Measurements from ENCODE around the gene ATP2A1.
A peak's percentile ranks its signal among the peaks of the same experiment; 100 is the strongest.

Gene ATP2A1

DNA sequence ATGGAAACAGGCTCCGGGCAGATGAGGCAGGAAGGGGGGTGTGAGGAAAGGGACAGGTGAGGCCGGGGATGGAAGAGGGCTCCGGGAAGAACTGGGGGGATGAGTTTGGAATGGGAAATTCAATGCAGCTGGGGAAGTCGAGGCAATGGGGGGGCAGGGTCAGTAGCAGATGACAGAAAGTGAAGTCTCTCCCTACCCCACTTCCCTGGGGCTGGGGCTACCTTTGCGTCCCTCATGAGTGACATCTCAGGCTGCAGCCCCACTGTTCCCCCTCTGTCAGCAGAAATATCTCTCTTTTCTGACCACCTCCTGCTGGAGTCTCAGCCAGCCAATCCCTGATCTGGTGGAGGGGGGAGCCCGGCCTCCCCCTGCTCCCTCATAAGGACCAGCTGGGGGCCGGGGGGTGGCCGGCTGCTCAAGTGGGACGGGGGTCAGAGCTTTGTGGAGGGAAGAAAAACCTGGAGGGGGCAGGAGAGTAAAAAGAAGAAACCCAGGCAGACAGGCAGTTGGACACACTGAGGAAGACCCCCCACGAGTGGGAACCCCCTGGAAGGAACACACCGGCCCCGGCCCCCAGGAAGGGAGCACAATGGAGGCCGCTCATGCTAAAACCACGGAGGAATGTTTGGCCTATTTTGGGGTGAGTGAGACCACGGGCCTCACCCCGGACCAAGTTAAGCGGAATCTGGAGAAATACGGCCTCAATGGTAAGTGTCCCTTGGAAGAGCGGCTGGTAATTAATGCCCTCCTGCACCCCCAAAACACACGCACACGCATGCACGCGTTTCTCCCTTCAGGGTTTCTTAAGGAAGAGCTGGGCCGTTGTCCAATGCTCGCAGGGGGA lies at the start of gene ATP2A1:
Gene ATP2A1 (plus strand): TSS at position 406 of the 844 bp plus-strand sequence. CDS start 184 bp downstream, at position 590.
- no peak for DNase-seq (ENCODE audit: low read depth)

DNA sequence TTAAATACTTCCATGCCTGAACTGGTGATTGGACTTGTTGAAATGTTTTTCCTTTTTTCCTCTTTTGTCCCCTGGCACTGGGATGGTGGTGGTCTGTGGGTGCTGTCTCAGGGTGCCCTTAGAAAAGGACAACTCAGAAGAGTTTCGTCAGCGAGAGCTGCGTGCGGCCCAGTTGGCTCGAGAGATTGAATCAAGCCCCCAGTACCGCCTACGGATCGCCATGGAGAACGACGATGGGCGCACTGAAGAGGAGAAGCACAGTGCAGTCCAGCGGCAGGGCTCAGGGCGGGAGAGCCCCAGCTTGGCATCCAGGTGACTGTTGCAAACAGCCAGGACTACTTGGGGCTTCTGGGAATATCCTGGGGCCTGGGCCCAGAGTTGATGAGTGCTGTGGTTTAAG lies 48.5 kb upstream of the ATP2A1 start:
- no peak for DNase-seq (ENCODE audit: low read depth)

DNA sequence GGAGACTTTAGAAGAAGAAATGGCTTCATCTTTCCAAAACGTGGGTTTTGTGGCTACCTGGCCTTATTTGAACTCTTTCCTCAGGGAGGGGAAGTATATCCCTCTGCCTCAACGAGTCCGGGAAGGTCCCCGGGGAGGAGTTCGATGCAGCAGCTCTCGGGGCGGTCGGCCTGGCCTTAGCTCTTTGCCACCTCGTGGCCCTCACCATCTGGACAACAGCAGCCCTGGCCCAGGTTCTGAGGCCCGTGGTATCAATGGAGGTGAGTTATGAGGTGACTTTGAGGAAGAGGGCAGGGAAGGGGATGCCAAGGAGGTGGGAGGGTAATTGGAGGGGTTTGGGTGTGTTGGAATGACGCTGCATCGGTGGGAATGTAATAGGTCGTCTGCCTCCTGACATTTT lies 47.8 kb upstream of the ATP2A1 start:
- DNase-seq (ENCODE audit: low read depth): no peak

DNA sequence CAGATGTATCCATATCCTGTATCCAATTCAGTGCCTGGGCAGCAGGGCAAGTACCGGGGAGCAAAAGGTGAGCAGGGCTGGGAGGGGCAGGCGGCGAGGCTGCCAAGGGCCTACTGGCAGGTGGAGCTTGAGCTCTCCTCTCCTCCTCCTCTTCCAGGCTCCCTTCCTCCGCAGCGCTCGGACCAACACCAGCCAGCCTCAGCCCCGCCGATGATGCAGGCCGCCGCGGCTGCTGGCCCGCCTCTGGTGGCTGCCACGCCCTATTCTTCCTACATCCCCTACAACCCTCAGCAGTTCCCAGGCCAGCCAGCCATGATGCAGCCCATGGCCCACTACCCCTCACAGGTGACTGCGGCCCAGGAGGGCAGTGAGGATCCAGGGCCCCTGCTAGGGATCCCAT lies 43.9 kb upstream of the ATP2A1 start:
- no peak for DNase-seq (ENCODE audit: low read depth)

DNA sequence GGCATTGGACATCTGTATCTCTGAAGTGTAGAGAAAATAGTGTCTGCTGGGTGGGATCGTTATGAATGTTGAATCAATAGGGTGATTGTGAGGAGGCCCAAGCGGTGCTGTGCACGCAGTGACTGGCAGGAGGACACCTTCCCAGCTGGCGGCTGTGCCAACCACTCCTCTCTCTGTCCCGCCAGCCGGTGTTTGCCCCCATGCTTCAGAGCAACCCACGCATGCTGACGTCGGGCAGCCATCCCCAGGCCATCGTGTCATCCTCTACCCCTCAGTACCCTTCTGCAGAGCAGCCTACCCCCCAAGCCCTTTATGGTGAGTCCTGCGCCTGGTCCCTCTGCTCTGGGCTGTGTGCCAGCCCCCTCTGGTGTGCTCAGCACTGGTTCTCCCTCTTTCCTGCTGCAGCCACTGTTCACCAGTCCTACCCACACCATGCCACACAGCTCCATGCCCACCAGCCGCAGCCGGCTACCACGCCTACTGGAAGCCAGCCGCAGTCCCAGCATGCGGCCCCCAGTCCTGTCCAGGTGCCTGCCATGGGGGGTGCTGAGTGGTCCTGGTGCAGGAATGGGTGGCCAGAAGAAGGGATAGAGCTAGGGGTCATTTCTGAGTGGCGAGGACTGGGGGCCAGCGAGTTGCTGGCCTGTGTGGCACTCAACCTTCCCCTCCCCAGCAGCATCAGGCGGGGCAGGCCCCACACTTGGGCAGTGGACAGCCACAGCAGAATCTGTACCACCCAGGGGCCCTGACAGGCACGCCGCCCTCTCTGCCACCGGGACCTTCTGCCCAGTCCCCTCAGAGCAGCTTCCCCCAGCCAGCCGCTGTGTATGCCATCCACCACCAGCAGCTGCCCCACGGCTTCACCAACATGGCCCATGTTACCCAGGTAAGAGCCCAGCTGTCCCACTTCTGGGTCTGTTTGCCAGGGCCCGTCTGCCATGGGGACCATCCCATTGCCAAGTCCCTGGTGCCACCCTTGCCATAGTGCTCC lies 43.1 kb upstream of the ATP2A1 start:
- DNase-seq (ENCODE audit: low read depth): no peak

DNA sequence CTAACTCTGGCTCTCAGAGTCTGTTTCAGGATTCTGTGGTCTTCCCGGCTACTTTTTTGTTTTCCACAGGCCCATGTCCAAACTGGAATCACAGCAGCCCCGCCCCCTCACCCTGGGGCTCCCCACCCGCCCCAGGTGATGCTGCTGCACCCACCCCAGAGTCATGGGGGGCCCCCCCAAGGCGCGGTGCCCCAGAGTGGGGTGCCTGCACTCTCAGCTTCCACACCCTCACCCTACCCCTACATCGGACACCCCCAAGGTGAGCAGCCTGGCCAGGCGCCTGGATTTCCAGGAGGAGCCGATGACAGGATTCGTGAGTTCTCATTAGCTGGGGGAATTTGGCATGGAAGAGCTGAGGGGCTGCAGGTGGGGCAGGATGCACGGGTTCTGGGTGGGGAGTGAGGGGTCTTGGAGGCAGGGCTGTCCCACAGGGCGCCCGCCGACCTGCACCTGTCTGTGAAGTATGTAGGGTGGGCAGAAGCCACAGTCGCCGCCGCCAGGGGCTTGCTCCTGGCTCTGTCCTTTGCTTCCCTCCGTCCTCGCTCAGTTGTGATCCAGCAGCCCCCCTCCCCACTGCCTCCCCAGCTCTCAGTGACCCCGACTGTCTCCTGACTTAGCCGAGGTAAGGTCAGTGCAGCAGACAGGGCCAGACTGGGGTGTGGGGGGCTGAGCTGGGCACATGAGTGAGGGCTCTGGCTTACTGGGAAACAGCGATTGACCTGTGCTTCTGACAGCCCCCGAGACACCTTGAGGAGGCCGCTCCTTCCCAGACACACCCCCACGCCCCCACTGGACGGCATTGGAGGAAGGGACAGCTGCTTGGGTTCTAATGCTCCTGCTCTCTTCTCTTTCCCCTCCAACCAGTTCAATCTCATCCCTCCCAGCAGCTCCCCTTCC lies 42.2 kb upstream of the ATP2A1 start:
- no peak for DNase-seq (ENCODE audit: low read depth)

DNA sequence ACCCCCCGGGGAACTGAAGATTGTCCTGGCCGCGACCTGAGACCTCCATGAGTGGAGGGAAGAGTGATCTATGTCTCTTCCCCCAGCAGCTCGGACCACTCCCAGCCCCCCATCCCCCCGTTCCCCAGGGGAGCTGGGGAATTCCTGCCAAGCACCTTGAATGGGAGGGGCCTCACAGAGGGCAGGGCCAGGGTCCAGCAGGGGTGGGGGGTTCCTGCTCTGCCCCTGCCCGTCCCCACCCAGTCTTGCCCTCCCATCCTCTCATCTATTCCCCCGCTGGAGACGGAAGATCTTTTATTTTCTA lies 41.6 kb upstream of the ATP2A1 start:
- no peak for DNase-seq (ENCODE audit: low read depth)

DNA sequence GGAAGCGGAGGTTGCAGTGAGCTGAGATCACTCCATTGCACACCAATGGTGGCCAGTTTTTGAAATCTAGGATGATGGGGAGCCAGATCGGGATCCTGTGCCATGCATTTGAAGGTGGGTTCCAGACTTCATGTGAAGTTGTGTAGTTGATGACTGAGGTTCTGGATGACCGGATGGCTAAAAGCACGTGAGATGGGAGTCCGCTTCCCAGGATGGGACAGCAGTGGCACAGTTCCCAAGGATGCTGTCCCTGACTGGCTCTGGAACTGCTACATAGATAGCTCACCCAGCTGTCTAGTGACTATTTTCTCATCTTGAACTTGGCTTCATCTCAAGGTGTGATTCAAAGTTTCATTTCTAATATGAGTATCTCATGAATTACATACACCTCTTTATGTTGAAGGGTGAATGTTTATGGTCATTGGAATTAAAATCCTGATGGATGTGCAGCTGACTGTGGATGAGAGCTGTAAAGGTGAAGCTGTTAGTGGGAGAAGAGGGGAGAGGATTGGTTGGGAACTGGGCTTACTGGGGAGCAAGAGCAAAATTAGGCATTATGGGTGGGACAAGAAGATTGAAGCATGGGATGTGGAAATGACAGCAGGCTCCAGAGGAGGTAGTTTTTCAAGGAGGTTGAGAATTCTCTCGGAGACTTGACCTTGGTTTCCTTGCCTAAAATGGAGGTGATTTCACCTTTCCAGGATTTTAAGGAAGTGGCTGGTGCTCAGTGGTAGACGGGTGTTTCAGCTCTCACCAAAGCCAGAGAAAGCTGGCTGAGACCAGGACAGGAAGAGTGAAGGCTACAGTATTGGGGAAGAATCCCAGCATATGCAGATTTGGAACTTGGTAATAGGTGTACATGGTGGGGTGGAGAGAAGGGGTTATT lies 40.4 kb upstream of the ATP2A1 start:
- no peak for DNase-seq (ENCODE audit: low read depth)

DNA sequence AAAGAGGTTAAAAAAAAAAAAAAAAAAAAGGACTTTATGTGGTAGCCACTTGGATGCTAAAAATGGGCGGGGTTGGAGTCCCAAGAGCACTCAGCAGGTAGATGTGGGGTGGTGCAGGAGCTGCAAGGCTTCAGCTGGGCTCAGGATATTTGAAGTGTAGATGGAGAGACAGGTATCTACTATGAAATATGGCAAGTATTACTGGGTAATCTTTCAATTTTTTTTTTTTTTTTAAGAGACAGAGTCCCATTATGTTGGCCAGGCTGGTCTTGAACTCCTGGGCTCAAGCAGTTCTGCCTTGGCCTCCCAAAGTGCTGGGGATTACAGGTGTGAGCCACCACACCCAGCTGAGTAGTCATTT lies 39.8 kb upstream of the ATP2A1 start:
- no peak for DNase-seq (ENCODE audit: low read depth)

DNA sequence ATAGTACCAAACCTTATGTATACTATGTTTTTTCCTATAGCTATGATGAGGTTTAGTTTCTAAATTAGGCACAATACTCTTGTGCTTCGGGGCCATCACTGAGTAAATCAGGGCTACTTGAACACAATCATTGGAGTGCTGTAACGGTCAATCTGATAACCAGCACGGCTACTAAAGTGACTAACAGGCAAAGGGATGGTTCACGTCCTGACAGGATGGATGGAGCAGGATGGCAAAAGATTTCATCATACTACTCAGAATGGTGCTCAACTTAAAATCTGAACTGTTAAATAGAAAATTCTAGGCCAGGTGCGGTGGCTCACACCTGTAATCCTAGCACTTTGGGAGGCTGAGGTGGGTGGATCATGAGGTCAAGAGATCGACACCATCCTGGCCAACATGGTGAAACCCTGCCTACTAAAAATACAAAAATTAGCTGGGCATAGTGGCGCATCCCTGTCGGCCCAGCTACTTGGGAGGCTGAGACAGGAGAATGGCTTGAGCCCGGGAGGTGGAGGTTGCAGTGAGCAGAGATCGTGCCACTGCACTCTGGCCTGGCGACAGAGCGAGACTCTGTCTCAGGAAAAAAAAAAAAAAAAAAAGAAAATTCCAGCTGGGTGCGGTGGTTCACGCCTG lies 39.2 kb upstream of the ATP2A1 start:
- DNase-seq (ENCODE audit: low read depth): no peak

DNA sequence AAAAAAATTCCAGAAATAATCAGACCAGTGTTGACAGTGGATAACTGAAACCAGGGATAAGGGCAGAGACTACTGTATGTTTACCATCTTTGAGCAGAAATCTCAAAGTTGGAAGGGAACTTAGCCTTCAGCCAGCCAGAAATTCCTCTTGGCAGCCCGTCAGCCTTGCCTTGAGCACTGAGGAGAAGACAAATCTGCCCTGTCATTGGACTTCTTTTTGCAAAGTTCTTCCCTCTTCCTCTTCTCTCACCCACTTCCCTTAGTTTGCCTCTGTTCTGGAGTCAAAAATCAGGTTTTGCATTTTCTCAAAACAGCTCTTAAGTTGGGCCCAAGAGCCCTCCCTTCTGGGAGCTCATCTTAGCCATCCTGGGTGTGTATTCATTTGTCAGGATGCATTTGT lies 38.4 kb upstream of the ATP2A1 start:
- DNase-seq (ENCODE audit: low read depth): no peak

DNA sequence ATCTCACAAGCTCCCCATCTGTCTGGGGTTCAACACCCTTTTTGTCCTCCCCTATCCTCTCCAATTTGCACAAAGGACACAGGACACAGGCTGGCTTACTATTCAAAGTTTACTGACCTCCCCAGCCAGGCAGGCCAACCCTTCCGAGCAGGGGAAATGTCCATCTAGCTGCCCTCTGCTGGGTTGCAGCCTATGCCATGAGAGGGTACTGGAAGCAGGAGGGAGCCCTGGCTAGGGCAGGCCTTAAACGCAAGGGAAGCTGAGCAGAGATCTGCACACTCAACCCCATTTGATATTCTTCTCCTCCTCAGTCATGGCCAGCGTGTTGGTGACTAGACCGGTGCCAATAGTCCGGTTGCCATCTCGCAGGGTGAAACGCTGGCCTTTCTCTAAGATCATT lies 35.6 kb upstream of the ATP2A1 start:
- no peak for DNase-seq (ENCODE audit: low read depth)

DNA sequence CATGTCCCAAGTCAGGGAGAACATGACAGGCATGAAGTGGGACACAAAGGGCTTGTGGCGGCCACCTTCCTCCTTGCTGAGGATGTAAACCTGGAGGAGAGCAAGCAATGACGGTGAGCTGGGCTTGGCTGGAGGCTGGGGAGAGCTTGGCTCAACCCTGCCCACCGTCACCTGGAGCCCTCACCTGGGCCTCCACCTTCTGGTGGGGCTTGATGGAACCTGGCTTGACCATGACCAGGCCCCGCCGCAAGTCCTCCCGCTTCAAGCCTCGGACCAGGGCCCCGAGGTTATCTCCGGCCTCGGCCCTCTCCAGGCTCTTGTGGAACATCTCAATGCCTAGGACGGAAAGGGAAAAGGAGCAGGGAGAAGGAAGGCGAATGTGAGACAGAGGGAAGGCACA lies 34.5 kb upstream of the ATP2A1 start:
- no peak for DNase-seq (ENCODE audit: low read depth)

DNA sequence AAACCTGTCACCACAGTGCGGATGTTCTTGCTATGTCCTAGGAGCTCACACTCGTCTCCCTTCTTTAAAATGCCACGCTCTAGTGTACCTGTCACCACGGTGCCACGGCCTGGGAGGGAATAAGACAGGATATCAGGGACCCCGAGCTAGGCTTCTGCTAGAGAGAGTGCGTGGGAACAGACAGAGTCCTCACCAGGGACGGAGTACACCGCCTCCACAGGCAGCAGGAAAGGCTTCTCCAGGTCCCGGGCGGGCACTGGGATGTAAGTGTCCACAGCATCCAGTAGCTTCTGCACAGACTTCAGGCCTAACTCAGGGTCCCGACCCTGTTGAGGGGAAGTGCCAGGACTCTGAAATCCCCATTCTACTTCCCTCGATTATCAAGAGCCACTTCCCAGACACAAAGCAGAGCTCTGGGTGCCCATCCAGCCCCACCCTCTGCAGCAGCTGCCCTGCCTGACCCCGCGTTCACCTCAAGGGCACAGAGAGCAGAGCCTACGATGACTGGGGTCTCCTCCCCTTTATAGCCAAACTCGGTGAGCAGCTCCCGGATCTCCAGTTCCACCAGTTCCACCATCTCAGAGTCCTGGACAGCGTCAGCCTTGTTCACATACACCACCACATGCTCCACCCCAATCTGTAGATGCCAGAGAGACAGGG lies 33.9 kb upstream of the ATP2A1 start:
- no peak for DNase-seq (ENCODE audit: low read depth)

DNA sequence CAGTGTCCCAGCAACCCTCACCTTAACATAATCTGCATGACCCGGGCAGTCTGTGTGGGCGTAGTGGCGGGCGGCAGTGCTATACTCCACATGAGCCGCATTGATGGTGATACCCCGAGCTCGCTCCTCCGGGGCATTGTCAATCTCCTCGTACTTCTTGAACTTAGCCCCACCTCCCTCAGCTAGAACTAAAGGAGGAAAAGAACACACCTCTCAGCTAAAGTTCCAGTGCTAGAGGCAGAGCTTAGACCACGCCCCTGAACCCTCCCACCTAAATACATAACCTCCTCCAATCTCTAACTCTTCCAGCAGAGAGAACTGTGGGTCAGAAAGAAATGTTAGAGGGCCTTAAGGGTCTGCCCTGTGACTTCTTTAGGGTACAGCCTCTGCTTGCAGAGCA lies 33.0 kb upstream of the ATP2A1 start:
- DNase-seq (ENCODE audit: low read depth): peak; percentile 58

DNA sequence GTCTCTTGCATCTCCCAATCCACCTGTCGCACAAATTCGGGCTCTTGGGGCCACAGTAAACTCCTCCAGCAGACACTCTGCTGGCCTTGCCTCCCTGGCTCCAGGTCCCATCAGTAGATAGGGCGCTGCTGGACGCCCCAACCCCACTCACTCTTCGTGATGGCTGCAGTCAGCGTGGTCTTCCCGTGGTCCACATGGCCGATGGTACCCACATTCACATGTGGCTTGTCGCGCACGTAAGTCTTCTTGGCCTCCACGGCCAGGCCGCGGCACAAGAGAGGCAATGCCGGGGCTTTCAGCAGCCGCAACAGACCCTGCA lies 32.6 kb upstream of the ATP2A1 start:
- DNase-seq (ENCODE audit: low read depth): peak; percentile 17

DNA sequence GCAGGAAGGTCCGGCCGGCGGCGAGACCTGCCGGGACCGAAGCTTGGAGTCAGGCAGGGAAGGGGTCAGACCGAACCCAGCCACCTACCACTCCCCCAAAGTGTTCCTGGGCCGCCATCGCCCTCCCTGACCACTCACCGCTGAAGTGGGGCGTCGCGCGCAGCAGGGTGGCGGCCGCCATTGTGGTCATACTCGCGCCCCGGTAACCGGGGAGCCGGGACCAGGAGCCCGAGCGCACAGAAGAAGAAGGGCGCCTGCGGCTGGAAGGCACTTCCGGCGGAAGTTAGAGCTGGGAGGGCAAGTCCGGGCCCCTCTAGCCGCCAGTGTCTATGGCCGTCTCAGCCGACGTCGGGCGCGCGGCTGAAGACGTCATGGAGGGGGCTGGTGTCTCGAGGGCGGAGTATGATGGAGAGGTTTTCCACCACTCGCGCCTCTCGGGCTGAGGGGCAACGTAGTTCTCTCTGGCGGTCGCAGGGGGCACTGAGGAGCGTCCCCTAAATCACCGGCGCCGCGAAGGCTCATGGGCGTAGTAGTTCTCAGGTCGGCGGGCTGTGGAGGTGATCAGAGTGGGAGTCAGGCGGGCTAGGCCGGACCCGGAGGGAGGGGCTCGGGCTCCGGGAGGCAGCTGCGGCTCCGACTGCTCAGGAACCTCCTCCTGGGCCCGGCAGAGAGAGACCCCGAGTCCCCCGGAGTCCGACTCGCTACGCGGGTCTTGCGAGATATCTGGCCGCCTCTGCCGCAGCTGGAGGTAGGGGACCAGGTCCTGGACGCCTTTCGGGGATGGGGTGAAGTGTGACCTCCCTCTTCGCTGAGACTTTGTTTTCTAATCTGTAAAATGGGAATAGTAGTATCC lies 32.0 kb upstream of the ATP2A1 start, which contains the start of gene TUFM:
Gene TUFM (minus strand): TSS at position 269 of the 853 bp plus-strand sequence. CDS start 79 bp downstream, at position 190.
- DNase-seq (ENCODE audit: low read depth): peak; percentile 99

DNA sequence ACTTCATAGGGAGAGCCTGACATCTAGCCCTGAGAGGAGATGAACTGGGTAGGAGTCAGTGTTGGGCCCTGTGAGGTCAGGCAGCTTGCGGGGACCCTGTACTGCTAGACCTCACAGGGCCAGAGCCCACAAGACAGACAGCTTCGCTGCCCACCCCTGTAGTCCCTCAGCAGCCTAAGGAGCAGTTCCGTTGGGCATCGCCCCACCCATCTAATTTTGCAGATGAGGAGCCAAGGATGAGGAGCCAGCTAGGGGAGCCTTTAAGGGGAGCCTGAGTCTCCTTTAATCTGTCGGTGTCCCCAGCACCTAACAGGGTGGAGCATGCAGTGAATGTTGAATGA lies 31.4 kb upstream of the ATP2A1 start:
- peak; percentile 37 for DNase-seq (ENCODE audit: low read depth)

DNA sequence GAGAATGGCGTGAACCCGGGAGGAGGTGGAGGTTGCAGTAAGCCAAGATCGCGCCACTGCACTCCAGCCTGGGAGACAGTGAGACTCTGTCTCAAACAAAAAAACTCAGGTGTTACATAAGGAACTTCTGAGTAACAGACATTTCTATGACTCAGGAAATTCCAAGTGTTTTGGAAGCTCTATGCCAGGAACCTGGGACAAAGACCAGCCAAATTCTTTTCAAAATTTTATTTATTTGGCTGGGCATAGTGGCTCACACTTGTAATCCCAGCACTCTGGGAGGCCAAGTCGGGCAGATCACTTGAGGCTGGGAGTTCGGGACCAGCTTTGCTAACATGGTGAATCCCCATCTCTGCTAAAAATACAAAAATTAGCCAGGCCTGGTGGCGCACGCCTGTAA lies 19.9 kb upstream of the ATP2A1 start:
- DNase-seq (ENCODE audit: low read depth): no peak
